HEK293T (cell line): ENCODE data around the gene PDIK1L.
"Not testable (repeated sequence)": the region's sequence is repeated elsewhere in the genome, so short reads cannot be mapped to it uniquely, and the experiment has no call there.

ENCODE experiments used
- CTCF ChIA-PET: fragments of 350-600 bp; formaldehyde crosslinking; extraction: SDS; loops from one replicate; lab custom pipeline; 2021; ENCODE audit warnings: antibody characterized with exemption, inconsistent platforms; lab: Yijun Ruan, JAX
- POLR2A ChIA-PET: fragments of 350-600 bp; formaldehyde crosslinking; extraction: SDS; loops from one replicate; lab custom pipeline; 2020; ENCODE audit warnings: antibody characterized with exemption, inconsistent platforms; lab: Yijun Ruan, JAX
- DNase-seq: peaks from one replicate; pipeline ENCODE4 v3.0.0; 2012; ENCODE audit warnings: mixed read lengths; ENCODE audit errors: extremely low spot score
- ARNT ChIP-seq: fragments of 450-650 bp; IDR thresholded peaks from 2 replicates; pipeline ENCODE4 v1.6.1; 2017; ENCODE audit warnings: mild to moderate bottlenecking
- BHLHE40 ChIP-seq: fragments of 450-650 bp; IDR thresholded peaks from 2 replicates; pipeline ENCODE4 v1.6.1; 2016; ENCODE audit warnings: mild to moderate bottlenecking, moderate library complexity, borderline replicate concordance
- CTBP1 ChIP-seq: fragments of 450-650 bp; IDR thresholded peaks from 2 replicates; pipeline ENCODE4 v1.6.1; 2016; ENCODE audit warnings: borderline replicate concordance
- ELF4 ChIP-seq: fragments of 450-650 bp; IDR thresholded peaks from 2 replicates; pipeline ENCODE4 v1.6.1; 2017; ENCODE audit warnings: antibody characterized with exemption
- FOXA1 ChIP-seq: fragments of 450-650 bp; IDR thresholded peaks from 2 replicates; pipeline ENCODE4 v1.6.1; 2016; ENCODE audit warnings: mild to moderate bottlenecking
- FOXK2 ChIP-seq: fragments of 450-650 bp; IDR thresholded peaks from 2 replicates; pipeline ENCODE4 v1.6.1; 2016; ENCODE audit warnings: mild to moderate bottlenecking
- FOXM1 ChIP-seq: fragments of 450-650 bp; IDR thresholded peaks from 2 replicates; pipeline ENCODE4 v1.6.1; 2017; ENCODE audit warnings: mild to moderate bottlenecking, borderline replicate concordance
- HDGF ChIP-seq: fragments of 450-650 bp; IDR thresholded peaks from 2 replicates; pipeline ENCODE4 v1.6.1; 2017; ENCODE audit warnings: antibody characterized with exemption, borderline replicate concordance
- L3MBTL2 ChIP-seq: fragments of 450-650 bp; conservative IDR thresholded peaks from 2 replicates; pipeline ENCODE4 v1.6.1; 2016; ENCODE audit warnings: mild to moderate bottlenecking
- LEF1 ChIP-seq: fragments of 450-650 bp; IDR thresholded peaks from 2 replicates; pipeline ENCODE4 v1.6.1; 2017; ENCODE audit warnings: mild to moderate bottlenecking, borderline replicate concordance
- NFRKB ChIP-seq: fragments of 450-650 bp; IDR thresholded peaks from 2 replicates; pipeline ENCODE4 v1.6.1; 2016; ENCODE audit warnings: mild to moderate bottlenecking, moderate library complexity
- PKNOX1 ChIP-seq: fragments of 450-650 bp; IDR thresholded peaks from 2 replicates; pipeline ENCODE4 v1.6.1; 2016
- SP1 ChIP-seq: fragments of 450-650 bp; IDR thresholded peaks from 2 replicates; pipeline ENCODE4 v1.6.1; 2017
- SUZ12 ChIP-seq: fragments of 450-650 bp; IDR thresholded peaks from 2 replicates; pipeline ENCODE4 v1.6.1; 2016; ENCODE audit warnings: mild to moderate bottlenecking
- TARDBP ChIP-seq: fragments of 450-650 bp; IDR thresholded peaks from 2 replicates; pipeline ENCODE4 v1.6.1; 2016
- ZNF384 ChIP-seq: fragments of 450-650 bp; IDR thresholded peaks from 2 replicates; pipeline ENCODE4 v1.6.1; 2016

Gene PDIK1L

GRCh38 chr1:26084844-26085243, 26.8 kb upstream of the PDIK1L start:
- POLR2A ChIA-PET, result no interaction called here
- CTCF ChIA-PET, result interaction anchor here (0.7 kb wide), 1 partner anchor 237 kb away, joined by 3 read pairs; no protein-coding TSS in a partner anchor
- DNase-seq, result no peak
- TF ChIP-seq FOXA1 (no peak), CTBP1 (no peak), FOXK2 (no peak), ARNT (no peak), LEF1 (no peak), NFRKB (no peak), SUZ12 (no peak), BHLHE40 (no peak), PKNOX1 (no peak), TARDBP (no peak), L3MBTL2 (no peak), HDGF (no peak), ZNF384 (no peak), ELF4 (no peak), FOXM1 (no peak), SP1 (no peak)

- TF ChIP-seq HDGF, result no peak
- TF ChIP-seq ELF4, result no peak
- TF ChIP-seq SUZ12, result no peak
- no peak for TF ChIP-seq FOXK2
- no peak for TF ChIP-seq ARNT
- no peak for TF ChIP-seq L3MBTL2
- no peak for TF ChIP-seq CTBP1
- no peak for TF ChIP-seq FOXM1
- no peak for TF ChIP-seq SP1
- no peak for TF ChIP-seq LEF1
- TF ChIP-seq FOXA1, result no peak
- TF ChIP-seq ZNF384, result no peak
- no peak for TF ChIP-seq PKNOX1
- no peak for TF ChIP-seq TARDBP
- TF ChIP-seq NFRKB, result no peak
- TF ChIP-seq BHLHE40, result no peak
- DNase-seq, result no peak
- ChIA-PET POLR2A (no interaction called here), CTCF (no interaction called here)
Observed at GRCh38 chr1:26089125-26089524, 22.5 kb upstream of the PDIK1L start.

GRCh38 chr1:26090893-26091292, 20.7 kb upstream of the PDIK1L start:
- DNase-seq, result no peak
- ChIA-PET CTCF (interaction anchor here (1.4 kb wide), 1 partner anchor 11 kb away, joined by 4 read pairs; no protein-coding TSS in a partner anchor), POLR2A (no interaction called here)
- TF ChIP-seq FOXM1 (no peak), L3MBTL2 (no peak), SUZ12 (no peak), FOXA1 (no peak), NFRKB (no peak), BHLHE40 (no peak), PKNOX1 (no peak), LEF1 (no peak), HDGF (no peak), SP1 (no peak), FOXK2 (no peak), ELF4 (no peak), CTBP1 (no peak), ARNT (no peak), ZNF384 (no peak), TARDBP (no peak)

GRCh38 chr1:26092422-26092821, 19.2 kb upstream of the PDIK1L start:
- ChIA-PET POLR2A (no interaction called here), CTCF (no interaction called here)
- DNase-seq, result no peak
- TF ChIP-seq FOXK2, result no peak
- TF ChIP-seq SUZ12, result no peak
- TF ChIP-seq FOXA1, result no peak
- no peak for TF ChIP-seq SP1
- no peak for TF ChIP-seq ARNT

- DNase-seq, CTCF ChIA-PET, POLR2A ChIA-PET: not testable (repeated sequence)
Observed at GRCh38 chr1:26093569-26093968, 18.1 kb upstream of the PDIK1L start.

- DNase-seq, result no peak
- no peak for TF ChIP-seq CTBP1
- CTCF ChIA-PET, result no interaction called here
- POLR2A ChIA-PET, result no interaction called here
Observed at GRCh38 chr1:26094076-26094669, 17.5 kb upstream of the PDIK1L start.
